GM18868 (cell line): Measurements from ENCODE around the gene PCBP2.

ENCODE experiments used
- ATAC-seq: cut with Tn5 transposase; IDR thresholded peaks from one replicate; pipeline ENCODE4 v1.9.1; 2021; ENCODE audit warnings: mild to moderate bottlenecking, moderate library complexity; ENCODE audit not compliant: unreplicated experiment

Gene PCBP2

GRCh38 chr12:53506450-53506785 lies 54.5 kb downstream of the PCBP2 start:
- no peak for ATAC-seq

DNA sequence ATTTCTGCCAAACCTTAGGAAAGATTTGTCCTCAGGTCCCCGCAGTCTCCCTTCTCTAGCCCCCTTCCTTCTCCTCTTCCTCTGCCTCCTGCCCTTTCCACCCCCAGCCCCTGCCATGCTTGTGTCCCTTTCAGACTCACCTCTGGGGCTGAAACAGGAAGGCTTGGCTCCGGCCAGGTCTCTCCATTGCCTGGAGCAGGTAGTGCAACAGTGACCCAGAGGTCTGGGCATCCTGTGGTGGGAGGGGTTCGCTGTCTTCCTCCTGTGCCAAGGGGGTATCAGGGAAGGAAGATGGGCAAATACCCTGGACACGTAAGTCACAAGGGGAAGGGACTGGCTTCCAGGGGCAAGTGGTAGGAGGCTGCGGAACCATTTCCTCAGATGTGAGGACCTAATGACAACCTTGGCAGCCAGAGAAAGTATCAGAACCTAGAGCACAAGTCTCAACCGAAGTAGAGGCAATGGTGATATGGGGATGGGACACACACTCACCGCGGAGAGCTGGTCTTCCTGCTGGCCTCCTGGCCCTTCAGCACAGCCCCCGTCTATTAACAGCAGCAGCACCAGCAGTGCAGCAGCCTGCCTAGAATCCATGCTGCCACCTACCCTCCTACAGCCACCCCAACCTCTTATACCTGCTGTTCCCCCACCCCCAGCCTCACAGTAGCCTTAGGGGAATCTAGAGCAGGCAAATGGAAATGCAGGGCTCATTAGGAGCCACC lies 55.1 kb downstream of the PCBP2 start, which contains the start of gene NPFF:
TSS of gene NPFF (minus strand) at position 604 of the 722 bp plus-strand sequence. CDS start at position 594, 10 bp downstream.
- no peak for ATAC-seq

DNA sequence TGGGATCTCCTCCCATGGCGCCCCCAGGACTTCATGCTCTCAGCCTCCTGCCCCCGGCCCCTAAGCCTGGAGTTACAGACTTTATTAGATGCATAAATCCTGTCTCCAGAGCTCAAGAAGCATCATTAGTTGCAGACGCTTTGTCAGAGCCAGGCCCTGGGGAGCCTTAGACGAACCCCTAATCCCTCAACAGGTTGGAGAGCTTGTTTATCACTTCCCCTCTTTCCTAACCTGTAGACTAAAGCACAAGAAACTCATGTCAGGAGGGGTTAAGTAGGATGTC lies 55.6 kb downstream of the PCBP2 start:
- no peak for ATAC-seq

DNA sequence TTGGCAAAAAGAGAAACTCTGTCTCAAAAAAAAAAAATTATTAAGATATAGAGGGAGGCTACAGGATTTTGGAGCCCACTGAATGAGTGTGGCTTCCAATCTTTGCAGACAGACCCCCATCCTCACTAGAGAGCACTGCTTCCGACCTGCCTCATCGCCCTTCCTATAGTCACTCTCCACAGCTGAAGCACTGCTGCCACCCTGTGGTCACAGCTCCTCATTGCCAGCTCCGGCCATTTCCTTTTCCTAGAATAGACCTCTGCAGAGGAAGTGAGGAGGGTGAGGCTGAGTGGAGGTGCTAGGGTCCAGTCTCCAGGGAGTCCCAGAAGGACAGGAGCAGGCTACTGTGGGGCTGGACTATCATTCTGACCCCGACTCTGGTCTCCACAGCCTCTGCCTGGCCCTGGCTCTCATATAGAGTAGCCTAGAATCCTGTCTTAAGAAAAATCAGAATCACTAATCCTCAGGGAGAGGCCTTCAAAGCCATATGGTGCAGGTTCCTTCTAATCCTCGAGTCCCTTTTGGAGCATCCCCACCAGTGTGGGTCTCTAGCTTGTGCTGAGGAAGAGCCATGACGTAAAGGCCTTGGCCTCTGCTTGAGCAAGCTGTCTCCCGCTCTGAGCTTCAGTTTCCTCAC lies 56.8 kb downstream of the PCBP2 start:
- peak; percentile 86 for ATAC-seq

- ATAC-seq = no peak
Measured at GRCh38 chr12:53510181-53510812, 58.4 kb downstream of the PCBP2 start.

GRCh38 chr12:53513712-53514410 lies 62.0 kb downstream of the PCBP2 start:
- no peak for ATAC-seq

GRCh38 chr12:53514628-53515290 lies 62.9 kb downstream of the PCBP2 start:
- ATAC-seq = no peak

DNA sequence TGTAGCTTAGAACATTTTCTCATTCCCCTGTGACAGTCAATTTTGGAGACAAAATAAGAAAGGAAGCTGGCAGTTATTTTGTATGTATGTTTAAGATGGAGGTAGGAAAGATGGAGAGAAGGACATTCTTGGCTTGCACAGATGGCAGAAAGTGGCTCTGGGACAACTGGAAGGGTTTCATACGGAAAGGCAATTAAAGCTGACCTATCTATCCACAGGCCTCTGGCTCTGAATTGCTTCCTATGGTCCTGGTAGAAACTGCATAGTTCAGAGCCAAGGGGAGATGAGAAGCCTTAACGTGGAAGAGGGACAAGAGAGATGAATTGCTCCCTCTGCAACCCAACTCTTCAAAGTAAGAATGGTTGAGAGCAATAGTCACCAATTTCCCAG lies 63.4 kb downstream of the PCBP2 start:
- ATAC-seq = no peak

- ATAC-seq = no peak
Measured at GRCh38 chr12:53516758-53517455, 65.0 kb downstream of the PCBP2 start.

DNA sequence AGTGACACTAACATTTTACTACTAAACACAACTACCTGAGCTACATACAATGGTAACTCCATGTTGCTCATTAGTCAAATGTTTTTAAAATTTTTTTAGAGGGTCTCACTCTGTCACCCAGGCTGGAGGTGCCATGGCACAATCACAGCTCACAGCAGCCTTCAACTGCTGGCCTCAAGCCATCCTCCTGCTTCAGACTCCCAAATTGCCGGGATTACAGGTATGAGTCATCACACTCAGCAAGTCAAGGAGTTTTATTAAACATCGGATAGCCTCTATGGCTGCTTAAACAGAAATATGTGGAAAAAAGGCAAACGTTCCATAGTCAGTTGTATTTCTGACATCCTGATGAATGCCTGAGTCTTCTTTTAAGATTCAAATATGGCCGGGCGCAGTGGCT lies 66.5 kb downstream of the PCBP2 start:
- ATAC-seq = no peak

DNA sequence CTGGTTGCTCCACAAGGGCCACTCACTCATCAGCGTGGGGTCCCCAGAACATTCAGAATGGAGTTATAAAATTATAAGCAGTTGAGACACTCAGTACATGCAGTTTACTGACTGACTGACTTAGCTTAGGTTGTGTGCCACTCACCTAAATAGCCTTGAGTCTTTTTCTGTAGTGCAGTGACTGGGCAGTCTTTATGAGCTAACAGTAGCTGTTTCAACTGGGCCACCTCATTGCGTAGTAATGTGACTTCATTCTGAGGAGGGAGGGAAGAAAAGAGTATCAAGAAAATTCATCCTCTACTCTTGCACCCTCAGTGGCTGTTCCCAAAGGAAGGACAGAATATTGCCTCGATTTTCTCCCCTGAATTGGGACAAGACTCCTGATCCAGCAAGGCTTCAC lies 71.2 kb downstream of the PCBP2 start:
- ATAC-seq = no peak

- ATAC-seq = no peak
Measured at GRCh38 chr12:53524476-53524875, 72.6 kb downstream of the PCBP2 start.

- no peak for ATAC-seq
Measured at GRCh38 chr12:53530061-53530460, 78.2 kb downstream of the PCBP2 start.
